Measurements from ENCODE around the gene UROC1. TPM values are rescaled to one million over a fixed set of nuclear protein-coding genes. Genes with fewer than 3 reads are reported as not detected.

UROC1 gene
- total and polyA plus RNA-seq, 9 of the 15 experiments (the other 6 are each of a cell fraction or from before 2014, with no cell fraction given) = not detected

- ChIA-PET CTCF (ENCODE audit: low intra/inter-chr PET ratio) (no interaction called here), POLR2A (interaction anchor here (1.1 kb wide), 1 partner anchor 94 kb away, joined by 3 read pairs; no protein-coding TSS in a partner anchor)
- in situ Hi-C loops (cut with MboI) (no loop called here), intact Hi-C loops (cut with micrococcal nuclease) (loop anchor here (10.0 kb wide), 2 partner anchors 137 to 217 kb away; no protein-coding TSS in a partner anchor)
- Histone ChIP-seq H2AFZ (ENCODE audit: low read depth, low read length) (no peak overlapping the region), H3K27ac (ENCODE audit: extremely low read depth, low read depth, low read length) (no peak overlapping the region), H3K9ac (ENCODE audit: insufficient read depth in 1 of 2, low read depth in 2 of 2, low read length in 2 of 2) (no peak overlapping the region), H3K9me1 (ENCODE audit: control insufficient read depth, insufficient read depth, low read length) (no peaks in the 10 kb centered on the region), H3K4me1 (replicated peaks in 1 of 2; ENCODE audit: control insufficient read depth in 2 of 2, insufficient read depth in 2 of 2, low read length in 2 of 2) (peaks cover 0 to 12% of the 10 kb centered on the region in 2 experiments; a peak in 2 of 5 replicates), H4K20me1 (replicated peaks; ENCODE audit: control insufficient read depth, insufficient read depth, low read length) (no peaks in the 10 kb centered on the region; the same call in 1 of the 2 replicates), H3K4me2 (ENCODE audit: insufficient read depth, low read length) (no peak overlapping the region), H3K27me3 (ENCODE audit: control insufficient read depth in 2 of 2, insufficient read depth in 2 of 2, low read length in 2 of 2) (peaks cover 0 to 4% of the 10 kb centered on the region in 2 experiments; a peak in 1 of 5 replicates), H3K36me3 (ENCODE audit: control insufficient read depth, insufficient read depth, low read length) (no peaks in the 10 kb centered on the region), H3K9me3 (replicated peaks; ENCODE audit: control insufficient read depth, insufficient read depth, low read depth, low read length) (no peaks in the 10 kb centered on the region), H3K4me3 (no peak overlapping the region), H3K79me2 (ENCODE audit: control insufficient read depth, insufficient read depth, low read length) (no peaks in the 10 kb centered on the region)
- DNase-seq (ENCODE audit: extremely low read depth in 1 of 4, low spot score in 3 of 4) (no peak), ATAC-seq (no peak), FAIRE-seq (no peak)
- 4% methylated on average over 6 of the region's 6 CpGs for WGBS (ENCODE audit: insufficient coverage, low coverage, missing lambda C conversion rate)
- no peak for TF ChIP-seq ZBTB7A (IDR thresholded peaks at IDR 0.05; ENCODE audit: borderline replicate concordance, control insufficient read depth, low read depth, low read length)
- TF ChIP-seq ZNF263 (CRISPR knock-in tag; IDR thresholded peaks at IDR 0.05; ENCODE audit: borderline replicate concordance) = no peak
- no TSS peak for BruUV-seq (replicated peaks)
These were observed 10.1 kb upstream of the UROC1 start for GRCh38 chr3:126527455-126528211.

GRCh38 chr3:126527006-126527405, 9.4 kb upstream of the UROC1 start:
- Histone ChIP-seq H3K9me1 (ENCODE audit: control insufficient read depth, insufficient read depth, low read length) (no peaks in the 10 kb centered on the region), H3K9ac (ENCODE audit: insufficient read depth in 1 of 2, low read depth in 2 of 2, low read length in 2 of 2) (no peak overlapping the region), H3K36me3 (ENCODE audit: control insufficient read depth, insufficient read depth, low read length) (no peaks in the 10 kb centered on the region), H4K20me1 (replicated peaks; ENCODE audit: control insufficient read depth, insufficient read depth, low read length) (peaks cover under 1% of the 10 kb centered on the region; the same call in 1 of the 2 replicates), H3K79me2 (ENCODE audit: control insufficient read depth, insufficient read depth, low read length) (no peaks in the 10 kb centered on the region), H2AFZ (ENCODE audit: low read depth, low read length) (no peak overlapping the region), H3K9me3 (replicated peaks; ENCODE audit: control insufficient read depth, insufficient read depth, low read depth, low read length) (no peaks in the 10 kb centered on the region), H3K27me3 (ENCODE audit: control insufficient read depth in 2 of 2, insufficient read depth in 2 of 2, low read length in 2 of 2) (peaks cover 0 to 4% of the 10 kb centered on the region in 2 experiments; a peak in 1 of 5 replicates), H3K4me3 (no peak overlapping the region), H3K4me2 (ENCODE audit: insufficient read depth, low read length) (no peak overlapping the region), H3K4me1 (replicated peaks in 1 of 2; ENCODE audit: control insufficient read depth in 2 of 2, insufficient read depth in 2 of 2, low read length in 2 of 2) (peaks cover 0 to 12% of the 10 kb centered on the region in 2 experiments; a peak in 2 of 5 replicates), H3K27ac (ENCODE audit: extremely low read depth, low read depth, low read length) (no peak overlapping the region)
- POLR2A ChIA-PET = interaction anchor here (1.1 kb wide), 1 partner anchor 93 kb away, joined by 3 read pairs; no protein-coding TSS in a partner anchor
- BruUV-seq (replicated peaks) = no TSS peak
- no peak for FAIRE-seq
- ATAC-seq = no peak
- in situ Hi-C loops (cut with MboI) = no loop called here
- intact Hi-C loops (cut with micrococcal nuclease) = loop anchor here (10.0 kb wide), 2 partner anchors 138 to 218 kb away; no protein-coding TSS in a partner anchor
- 0% methylated on average over 7 of the region's 7 CpGs for WGBS (ENCODE audit: insufficient coverage, low coverage, missing lambda C conversion rate)
- CTCF ChIA-PET (ENCODE audit: low intra/inter-chr PET ratio) = no interaction called here
- no peak for DNase-seq (ENCODE audit: extremely low read depth in 1 of 4, low spot score in 3 of 4)
- TF ChIP-seq YY1 (IDR thresholded peaks at IDR 0.05; ENCODE audit: borderline replicate concordance in 1 of 3, control insufficient read depth in 1 of 3, extremely low read depth in 1 of 3, insufficient read depth in 3 of 3, insufficient read length in 1 of 3, insufficient replicate concordance in 2 of 3, low read depth in 1 of 3, low read length in 2 of 3) = no peak
- no peak for TF ChIP-seq ZFP91 (CRISPR knock-in tag; IDR thresholded peaks at IDR 0.05)
- no peak for TF ChIP-seq POLR3A (IDR thresholded peaks at IDR 0.05; ENCODE audit: borderline replicate concordance, extremely low read depth, insufficient read depth, insufficient read length)
- TF ChIP-seq ARNT (IDR thresholded peaks at IDR 0.05) = no peak
- TF ChIP-seq FUS (optimal IDR thresholded peaks at IDR 0.05; ENCODE audit: low read depth, low read length) = no peak
- TF ChIP-seq SPI1 (IDR thresholded peaks at IDR 0.05; ENCODE audit: borderline replicate concordance, low read depth, low read length) = no peak
- TF ChIP-seq E2F1 (CRISPR knock-in tag; IDR thresholded peaks at IDR 0.05) = no peak
- TF ChIP-seq MAFG (tag; conservative IDR thresholded peaks at IDR 0.05) = no peak
